GM12874 (cell line): Measurements from ENCODE around the gene METTL25B.

ENCODE experiments used
- TF ChIP-seq, protein P1 (sequence below): IDR thresholded peaks from 2 replicates; pipeline ENCODE4 v1.5.1; 2011; ENCODE audit warnings: low read depth, mild to moderate bottlenecking, control low read depth, low read length, moderate library complexity; ENCODE audit not compliant: insufficient read depth

The METTL25B gene

DNA sequence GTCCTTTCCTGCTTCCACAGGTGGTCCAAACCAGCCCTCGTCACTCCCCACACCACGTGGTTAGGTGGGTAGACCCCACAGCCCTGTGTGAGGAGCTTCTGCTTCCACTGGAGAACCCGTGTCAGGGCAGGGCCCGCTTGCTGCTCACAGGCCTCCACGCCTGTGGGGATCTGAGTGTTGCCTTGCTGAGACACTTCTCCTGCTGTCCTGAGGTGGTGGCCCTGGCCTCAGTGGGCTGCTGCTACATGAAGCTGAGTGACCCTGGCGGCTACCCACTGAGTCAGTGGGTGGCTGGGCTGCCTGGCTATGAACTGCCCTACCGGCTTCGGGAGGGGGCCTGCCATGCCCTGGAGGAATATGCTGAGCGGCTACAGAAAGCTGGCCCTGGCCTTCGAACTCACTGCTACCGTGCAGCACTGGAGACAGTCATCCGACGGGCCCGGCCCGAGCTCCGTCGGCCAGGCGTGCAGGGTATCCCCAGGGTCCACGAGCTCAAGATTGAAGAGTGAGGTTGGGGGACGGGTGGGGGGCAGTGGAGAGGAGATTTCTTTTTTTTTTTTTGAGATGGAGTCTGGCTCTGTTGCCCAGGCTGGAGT is 5.8 kb downstream of the METTL25B start:
- TF ChIP-seq, protein P1, sequence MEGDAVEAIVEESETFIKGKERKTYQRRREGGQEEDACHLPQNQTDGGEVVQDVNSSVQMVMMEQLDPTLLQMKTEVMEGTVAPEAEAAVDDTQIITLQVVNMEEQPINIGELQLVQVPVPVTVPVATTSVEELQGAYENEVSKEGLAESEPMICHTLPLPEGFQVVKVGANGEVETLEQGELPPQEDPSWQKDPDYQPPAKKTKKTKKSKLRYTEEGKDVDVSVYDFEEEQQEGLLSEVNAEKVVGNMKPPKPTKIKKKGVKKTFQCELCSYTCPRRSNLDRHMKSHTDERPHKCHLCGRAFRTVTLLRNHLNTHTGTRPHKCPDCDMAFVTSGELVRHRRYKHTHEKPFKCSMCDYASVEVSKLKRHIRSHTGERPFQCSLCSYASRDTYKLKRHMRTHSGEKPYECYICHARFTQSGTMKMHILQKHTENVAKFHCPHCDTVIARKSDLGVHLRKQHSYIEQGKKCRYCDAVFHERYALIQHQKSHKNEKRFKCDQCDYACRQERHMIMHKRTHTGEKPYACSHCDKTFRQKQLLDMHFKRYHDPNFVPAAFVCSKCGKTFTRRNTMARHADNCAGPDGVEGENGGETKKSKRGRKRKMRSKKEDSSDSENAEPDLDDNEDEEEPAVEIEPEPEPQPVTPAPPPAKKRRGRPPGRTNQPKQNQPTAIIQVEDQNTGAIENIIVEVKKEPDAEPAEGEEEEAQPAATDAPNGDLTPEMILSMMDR, result no peak

- TF ChIP-seq, protein P1, result no peak
Observed at GRCh38 chr1:156738407-156738806, 10.1 kb downstream of the METTL25B start.

DNA sequence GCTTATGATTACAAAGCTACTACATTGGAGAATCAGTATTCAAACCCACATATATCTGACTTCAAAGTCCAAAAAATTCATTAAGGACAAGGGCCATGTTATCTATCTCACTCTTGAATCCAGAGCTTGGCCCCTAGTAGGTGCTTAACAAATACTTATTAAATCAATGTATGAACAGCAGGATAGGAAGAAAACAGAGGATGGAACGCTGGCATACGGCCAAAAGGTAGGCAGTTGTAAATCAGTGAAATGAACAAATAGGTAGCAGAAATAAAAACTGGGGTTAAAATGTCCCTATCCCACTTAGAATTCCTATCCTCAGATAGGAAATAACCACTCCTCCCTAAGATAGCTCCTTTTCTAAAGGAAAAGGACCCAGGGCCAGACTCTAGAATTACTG is 10.6 kb downstream of the METTL25B start:
- TF ChIP-seq, protein P1, result no peak

GRCh38 chr1:156740237-156740740 is 12.0 kb downstream of the METTL25B start:
- TF ChIP-seq, protein P1, result no peak

GRCh38 chr1:156740741-156741480 is 12.6 kb downstream of the METTL25B start, which contains the start of gene MRPL24:
Gene MRPL24, minus strand, starts transcription at chr1:156741088. Its CDS starts 2,384 bp downstream, at chr1:156738704.
- TF ChIP-seq, protein P1, result no peak

GRCh38 chr1:156741481-156741983 is 13.3 kb downstream of the METTL25B start:
- TF ChIP-seq, protein P1, result no peak

- TF ChIP-seq, protein P1, result no peak
Observed at GRCh38 chr1:156742017-156742416, 13.7 kb downstream of the METTL25B start.
